ENCODE data around the gene OSER1.

OSER1 gene

DNA sequence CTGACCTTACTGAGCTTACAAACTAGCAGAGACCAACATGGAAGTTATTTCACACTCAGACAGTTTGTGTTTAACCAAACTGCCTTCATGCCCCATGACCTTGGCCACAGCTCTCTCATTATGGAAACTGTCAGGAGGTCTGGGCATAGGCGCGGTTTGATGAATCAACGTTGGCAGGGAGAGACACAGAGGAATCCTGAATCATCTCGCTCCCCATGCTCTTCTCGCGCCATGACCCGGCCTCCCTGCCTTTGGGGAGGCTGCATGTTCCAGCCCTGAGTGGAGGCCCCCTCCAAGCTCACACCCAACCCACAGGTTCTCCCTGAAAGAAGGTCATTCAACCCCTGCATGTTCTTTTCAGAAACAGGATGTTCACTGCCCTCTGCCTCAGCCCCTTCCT is 20.6 kb upstream of the OSER1 start:
- no peaks in the 10 kb centered on the region for H3K27me3 ChIP-seq (ENCODE audit: control insufficient read depth, low read length)
- H3K4me2 ChIP-seq (ENCODE audit: low read length): no peak overlapping the region
- no peaks in the 10 kb centered on the region for H3K36me3 ChIP-seq (ENCODE audit: control insufficient read depth, low read length)
- H3K9me3 ChIP-seq (ENCODE audit: control insufficient read depth, insufficient read depth, low read length): no peaks in the 10 kb centered on the region
- H3K4me3 ChIP-seq (ENCODE audit: low read length): no peak overlapping the region
- no peaks in the 10 kb centered on the region for H4K20me1 ChIP-seq (ENCODE audit: control insufficient read depth, insufficient read depth, low read depth, low read length)
- no peak for TF ChIP-seq CTCF (IDR thresholded peaks at IDR 0.05; ENCODE audit: low read depth, low read length, poor library complexity, severe bottlenecking)
- TF ChIP-seq EZH2phosphoT487 (IDR thresholded peaks at IDR 0.05; ENCODE audit: borderline replicate concordance, low read length): no peak
- H3K79me2 ChIP-seq (ENCODE audit: control insufficient read depth, low read length): no peaks in the 10 kb centered on the region
- H3K9me2 ChIP-seq (replicated peaks; ENCODE audit: control insufficient read depth, low read length): no peaks in the 10 kb centered on the region
- no peaks in the 10 kb centered on the region for H3F3A ChIP-seq (ENCODE audit: control insufficient read depth, insufficient read depth)
- no peaks in the 10 kb centered on the region for H3K4me1 ChIP-seq (ENCODE audit: control insufficient read depth, low read length)
- H3K27ac ChIP-seq (ENCODE audit: low read depth, low read length): no peak overlapping the region

GRCh38 chr20:44228465-44229258 is 18.1 kb upstream of the OSER1 start:
- Histone ChIP-seq H3K27ac (ENCODE audit: low read depth, low read length) (no peak overlapping the region), H3K9me2 (replicated peaks; ENCODE audit: control insufficient read depth, low read length) (no peaks in the 10 kb centered on the region), H3K4me1 (ENCODE audit: control insufficient read depth, low read length) (no peaks in the 10 kb centered on the region), H3K79me2 (ENCODE audit: control insufficient read depth, low read length) (no peaks in the 10 kb centered on the region), H3K4me3 (ENCODE audit: low read length) (no peak overlapping the region), H3K27me3 (ENCODE audit: control insufficient read depth, low read length) (no peaks in the 10 kb centered on the region), H3K36me3 (ENCODE audit: control insufficient read depth, low read length) (no peaks in the 10 kb centered on the region), H3K9me3 (ENCODE audit: control insufficient read depth, insufficient read depth, low read length) (no peaks in the 10 kb centered on the region), H3K4me2 (ENCODE audit: low read length) (no peak overlapping the region), H3F3A (ENCODE audit: control insufficient read depth, insufficient read depth) (no peaks in the 10 kb centered on the region), H4K20me1 (ENCODE audit: control insufficient read depth, insufficient read depth, low read depth, low read length) (no peaks in the 10 kb centered on the region)
- TF ChIP-seq CTCF (IDR thresholded peaks at IDR 0.05; ENCODE audit: low read depth, low read length, poor library complexity, severe bottlenecking): no peak
- TF ChIP-seq EZH2phosphoT487 (IDR thresholded peaks at IDR 0.05; ENCODE audit: borderline replicate concordance, low read length): no peak

- no peaks in the 10 kb centered on the region for H3K79me2 ChIP-seq (ENCODE audit: control insufficient read depth, low read length)
- no peaks in the 10 kb centered on the region for H3K9me3 ChIP-seq (ENCODE audit: control insufficient read depth, insufficient read depth, low read length)
- no peaks in the 10 kb centered on the region for H3K36me3 ChIP-seq (ENCODE audit: control insufficient read depth, low read length)
- no peaks in the 10 kb centered on the region for H3K9me2 ChIP-seq (replicated peaks; ENCODE audit: control insufficient read depth, low read length)
- H3K27ac ChIP-seq (ENCODE audit: low read depth, low read length): no peak overlapping the region
- H3K4me2 ChIP-seq (ENCODE audit: low read length): no peak overlapping the region
- H4K20me1 ChIP-seq (ENCODE audit: control insufficient read depth, insufficient read depth, low read depth, low read length): no peaks in the 10 kb centered on the region
- H3K4me1 ChIP-seq (ENCODE audit: control insufficient read depth, low read length): no peaks in the 10 kb centered on the region
- no peaks in the 10 kb centered on the region for H3F3A ChIP-seq (ENCODE audit: control insufficient read depth, insufficient read depth)
- no peak overlapping the region for H3K4me3 ChIP-seq (ENCODE audit: low read length)
- TF ChIP-seq CTCF (IDR thresholded peaks at IDR 0.05; ENCODE audit: low read depth, low read length, poor library complexity, severe bottlenecking) (no peak), EZH2phosphoT487 (IDR thresholded peaks at IDR 0.05; ENCODE audit: borderline replicate concordance, low read length) (no peak)
- H3K27me3 ChIP-seq (ENCODE audit: control insufficient read depth, low read length): no peaks in the 10 kb centered on the region
Measured at GRCh38 chr20:44224637-44225036, 14.1 kb upstream of the OSER1 start.
